ENCODE measurements around the gene BRD7.

BRD7 gene

DNA sequence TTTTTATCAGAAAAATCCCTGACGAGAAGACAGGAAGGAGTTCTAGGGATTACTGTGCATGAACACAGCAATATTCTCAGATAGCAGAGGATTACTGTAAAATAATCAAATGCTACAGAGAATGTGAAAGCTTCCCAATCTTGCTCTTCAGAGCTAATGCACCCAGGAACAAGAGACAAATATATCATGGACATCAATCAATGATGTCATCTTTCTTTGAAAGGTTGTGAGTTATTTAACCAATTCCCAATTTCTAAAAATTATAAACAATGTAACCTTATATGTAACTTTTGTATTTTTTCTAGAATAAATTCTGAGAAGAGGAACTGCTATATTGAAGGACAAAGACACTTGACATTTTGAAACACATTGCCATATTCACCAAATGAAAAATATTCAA, 46.5 kb downstream of the BRD7 start:
- DNase-seq (ENCODE audit: low read depth, low spot score) = no peak

GRCh38 chr16:50320310-50320709, 48.5 kb downstream of the BRD7 start:
- DNase-seq (ENCODE audit: low read depth, low spot score) = no peak

GRCh38 chr16:50318796-50319578, 49.8 kb downstream of the BRD7 start:
- no peak for DNase-seq (ENCODE audit: low read depth, low spot score)

DNA sequence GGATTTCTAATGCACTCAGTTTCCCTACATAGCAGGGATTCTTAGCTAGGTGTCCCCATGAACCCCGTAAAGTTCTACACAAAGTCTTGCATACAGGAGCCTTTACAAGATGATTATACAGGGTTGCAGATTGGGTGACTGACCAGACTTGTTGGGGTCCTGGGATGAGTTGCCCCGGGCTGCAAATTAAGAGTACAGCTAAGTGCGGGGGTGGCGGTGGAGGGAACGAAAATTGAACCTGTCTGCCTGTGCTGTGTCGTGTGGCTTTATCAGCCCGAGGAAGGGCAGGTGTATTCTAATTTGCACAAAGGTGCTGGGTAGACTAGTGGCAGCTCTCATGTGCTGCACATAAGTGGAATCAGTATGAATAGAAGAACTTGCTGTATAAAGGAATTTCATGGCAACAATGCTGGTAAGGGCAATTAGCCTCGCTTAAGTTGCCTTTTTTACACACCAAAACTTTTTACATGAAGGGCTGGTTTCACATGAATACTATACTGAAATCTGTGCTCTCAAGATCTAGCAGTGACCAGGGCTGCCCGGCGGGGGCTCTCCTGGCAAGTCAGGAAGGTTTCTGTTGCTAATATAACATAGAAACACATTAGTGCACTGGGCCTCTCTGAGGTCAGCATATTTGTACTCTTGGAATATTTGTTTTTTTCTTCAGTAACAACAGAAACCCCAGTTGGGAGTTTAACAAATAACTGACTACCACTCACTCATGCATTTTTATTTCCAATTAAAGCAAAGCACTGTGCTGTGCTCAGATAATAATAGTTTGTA, 51.7 kb downstream of the BRD7 start:
- DNase-seq (ENCODE audit: low read depth, low spot score) = no peak

DNA sequence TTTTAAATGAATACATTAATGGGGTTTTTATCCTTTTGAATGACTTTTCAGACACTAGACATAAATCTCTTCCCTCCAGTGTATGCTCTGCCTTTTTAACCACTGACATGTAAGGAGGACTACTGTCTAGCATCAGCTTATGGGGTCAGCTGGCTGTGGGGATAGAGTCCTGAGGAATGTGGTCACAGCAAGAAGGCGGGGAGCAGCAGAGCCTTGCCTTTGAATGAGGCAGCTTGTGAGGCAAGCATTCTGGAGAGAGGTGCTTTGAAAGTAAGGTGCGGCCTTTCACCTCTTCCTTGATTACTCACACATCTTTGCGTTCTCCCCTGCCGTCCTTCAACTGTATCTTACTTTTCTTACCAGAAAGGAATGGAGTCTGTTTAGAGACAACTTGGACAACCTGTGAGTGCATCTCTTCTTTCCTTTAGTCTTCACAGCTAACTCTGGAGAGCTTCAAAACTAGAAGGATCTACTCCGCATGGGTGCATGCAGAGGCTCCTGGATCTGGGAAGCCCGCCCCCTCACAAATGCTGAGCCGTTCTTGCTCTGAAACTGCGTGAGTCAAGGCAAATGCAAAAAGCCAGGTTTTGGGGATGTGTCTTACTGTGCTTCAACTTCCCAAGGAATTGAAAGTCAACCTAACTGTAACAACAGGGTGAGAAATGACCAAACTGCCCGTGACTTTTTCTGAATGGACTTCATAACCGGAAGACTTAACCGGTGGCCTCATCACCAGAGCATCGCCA, 52.5 kb downstream of the BRD7 start:
- DNase-seq (ENCODE audit: low read depth, low spot score) = no peak

GRCh38 chr16:50315346-50315997, 53.3 kb downstream of the BRD7 start:
- DNase-seq (ENCODE audit: low read depth, low spot score) = no peak

DNA sequence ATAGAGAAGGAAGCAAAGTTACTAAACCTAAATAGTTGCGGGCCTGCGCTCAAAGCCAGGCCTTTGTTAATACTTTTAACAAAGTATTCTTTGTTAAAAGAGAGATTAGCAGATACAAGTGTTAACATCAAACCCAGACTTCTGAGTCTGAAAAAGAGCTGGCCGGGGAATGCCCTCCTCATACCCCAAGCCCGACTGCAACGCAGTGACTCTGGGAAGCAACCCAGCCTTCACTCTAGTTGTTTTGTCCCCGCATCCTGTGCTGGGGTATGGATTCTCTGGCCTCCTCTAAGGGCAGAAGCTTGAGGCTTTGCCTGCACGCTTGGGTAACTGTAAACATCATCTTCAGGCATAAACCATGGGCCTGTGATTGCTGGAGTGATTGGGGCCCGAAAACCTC, 54.1 kb downstream of the BRD7 start:
- DNase-seq (ENCODE audit: low read depth, low spot score) = no peak

GRCh38 chr16:50313596-50314478, 55.0 kb downstream of the BRD7 start:
- no peak for DNase-seq (ENCODE audit: low read depth, low spot score)

- no peak for DNase-seq (ENCODE audit: low read depth, low spot score)
These were observed 56.8 kb downstream of the BRD7 start for GRCh38 chr16:50311891-50312501.

- DNase-seq (ENCODE audit: low read depth, low spot score) = no peak
These were observed 57.7 kb downstream of the BRD7 start for GRCh38 chr16:50311134-50311528.

- no peak for DNase-seq (ENCODE audit: low read depth, low spot score)
These were observed 58.3 kb downstream of the BRD7 start for GRCh38 chr16:50310308-50311133.

GRCh38 chr16:50309527-50310307, 59.1 kb downstream of the BRD7 start:
- no peak for DNase-seq (ENCODE audit: low read depth, low spot score)

DNA sequence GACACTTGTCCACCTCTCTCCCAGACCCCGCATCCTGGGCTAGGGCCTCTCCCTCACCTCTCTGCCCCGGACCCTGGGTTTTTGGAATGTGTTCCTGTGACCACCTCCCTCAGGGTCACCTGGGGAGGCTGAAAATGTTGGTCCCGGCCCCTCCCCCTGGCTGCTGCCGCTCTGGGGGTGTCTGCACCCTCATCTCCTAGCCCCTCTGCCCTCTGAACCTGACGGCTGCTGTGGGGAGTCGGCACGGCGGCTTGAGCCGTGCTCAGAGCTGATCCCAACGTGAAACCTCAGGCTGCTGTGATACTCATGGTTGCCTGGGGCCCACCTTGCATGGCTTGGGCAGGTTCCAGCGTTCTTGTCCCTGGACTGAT, 59.6 kb downstream of the BRD7 start:
- no peak for DNase-seq (ENCODE audit: low read depth, low spot score)

DNA sequence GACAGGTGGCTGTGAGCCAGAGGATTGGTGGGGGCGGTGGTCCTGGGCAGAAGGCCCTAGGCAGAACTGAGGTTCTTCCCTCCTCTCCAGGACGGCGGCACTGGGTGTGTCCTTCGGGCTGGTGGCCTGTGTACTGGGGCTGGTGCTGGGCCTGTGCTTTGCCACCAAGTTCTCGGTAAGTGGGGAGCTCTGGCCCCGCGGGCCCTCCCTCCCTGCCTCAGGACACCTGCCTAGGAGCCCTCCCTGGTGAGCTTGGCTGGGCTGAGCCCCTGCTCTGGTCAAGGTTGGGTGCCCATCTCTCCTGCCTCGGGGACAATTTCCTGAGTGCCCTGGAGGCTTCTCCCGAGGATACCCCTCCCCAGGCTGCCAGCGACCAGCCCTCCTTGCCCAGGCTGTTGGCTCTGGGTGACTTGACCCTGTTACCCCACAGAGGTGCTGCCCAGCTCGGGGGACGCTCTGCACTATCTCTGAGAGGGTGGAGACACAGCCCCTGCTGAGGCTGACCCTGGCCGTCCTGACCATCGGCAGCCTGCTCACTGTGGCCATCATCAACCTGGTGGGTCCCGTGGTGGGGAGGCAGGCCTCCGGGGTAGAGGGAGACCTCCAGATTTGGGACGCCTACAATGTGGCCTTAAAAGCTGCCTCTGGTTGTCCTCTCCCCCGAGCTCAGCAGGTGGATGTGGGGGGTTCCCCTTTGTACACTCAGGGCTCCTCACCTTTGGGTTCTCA, 60.4 kb downstream of the BRD7 start:
- DNase-seq (ENCODE audit: low read depth, low spot score) = no peak

DNA sequence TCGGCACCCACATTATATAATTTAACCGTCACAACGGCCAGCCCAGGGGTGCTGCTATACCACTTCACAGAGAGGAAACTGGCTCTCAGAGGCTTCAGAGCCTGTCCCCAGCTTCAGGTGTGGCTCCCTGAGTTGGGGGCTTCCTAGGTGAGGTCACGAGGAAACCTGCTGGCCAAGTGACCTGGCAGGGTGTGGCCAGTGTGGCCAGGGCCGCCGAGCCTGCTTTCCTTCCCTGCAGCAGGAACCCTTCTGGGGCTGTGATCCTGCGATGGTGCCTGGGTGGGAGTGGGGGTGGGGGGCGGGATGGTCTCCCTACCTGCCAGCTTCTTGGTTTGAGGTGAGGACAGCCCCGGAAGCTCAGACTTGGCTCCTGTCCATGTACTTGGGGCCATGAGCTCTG, 62.5 kb downstream of the BRD7 start:
- no peak for DNase-seq (ENCODE audit: low read depth, low spot score)

DNA sequence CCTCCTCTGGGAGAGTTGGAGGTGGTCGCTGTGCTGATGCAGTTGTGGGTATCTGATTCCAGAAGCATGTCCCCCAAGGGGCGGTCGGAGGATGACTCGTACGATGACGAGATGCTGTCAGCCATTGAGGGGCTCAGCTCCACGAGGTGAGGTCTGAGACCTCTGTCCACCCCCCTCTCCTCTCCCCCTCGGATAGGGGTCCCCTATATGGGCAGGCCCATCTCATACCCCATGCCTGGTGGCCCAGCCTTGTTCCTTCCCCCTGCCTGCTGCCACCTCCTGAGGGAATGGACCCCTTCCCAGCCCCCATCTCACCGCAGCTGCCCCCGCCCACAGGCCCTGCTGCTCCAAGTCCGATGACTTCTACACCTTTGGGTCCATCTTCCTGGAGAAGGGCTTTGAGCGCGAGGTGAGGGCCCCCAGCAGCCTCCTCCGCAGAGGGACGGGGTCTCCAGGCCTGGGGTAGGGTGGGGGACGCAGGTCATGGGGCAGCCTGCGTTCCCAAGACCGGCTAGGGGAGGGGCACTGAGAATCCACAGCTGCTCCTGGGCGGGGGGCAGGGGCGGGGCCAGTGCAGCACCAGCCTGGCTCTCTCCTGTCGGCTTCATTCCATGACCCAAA, 63.2 kb downstream of the BRD7 start:
- no peak for DNase-seq (ENCODE audit: low read depth, low spot score)
